Measurements from ENCODE around the gene FOXI1. TPM values are rescaled to one million over a fixed set of nuclear protein-coding genes. Genes with fewer than 3 reads are reported as not detected.

The FOXI1 gene
- total RNA-seq, 1 donor from 2014 or later, result not detected

DNA sequence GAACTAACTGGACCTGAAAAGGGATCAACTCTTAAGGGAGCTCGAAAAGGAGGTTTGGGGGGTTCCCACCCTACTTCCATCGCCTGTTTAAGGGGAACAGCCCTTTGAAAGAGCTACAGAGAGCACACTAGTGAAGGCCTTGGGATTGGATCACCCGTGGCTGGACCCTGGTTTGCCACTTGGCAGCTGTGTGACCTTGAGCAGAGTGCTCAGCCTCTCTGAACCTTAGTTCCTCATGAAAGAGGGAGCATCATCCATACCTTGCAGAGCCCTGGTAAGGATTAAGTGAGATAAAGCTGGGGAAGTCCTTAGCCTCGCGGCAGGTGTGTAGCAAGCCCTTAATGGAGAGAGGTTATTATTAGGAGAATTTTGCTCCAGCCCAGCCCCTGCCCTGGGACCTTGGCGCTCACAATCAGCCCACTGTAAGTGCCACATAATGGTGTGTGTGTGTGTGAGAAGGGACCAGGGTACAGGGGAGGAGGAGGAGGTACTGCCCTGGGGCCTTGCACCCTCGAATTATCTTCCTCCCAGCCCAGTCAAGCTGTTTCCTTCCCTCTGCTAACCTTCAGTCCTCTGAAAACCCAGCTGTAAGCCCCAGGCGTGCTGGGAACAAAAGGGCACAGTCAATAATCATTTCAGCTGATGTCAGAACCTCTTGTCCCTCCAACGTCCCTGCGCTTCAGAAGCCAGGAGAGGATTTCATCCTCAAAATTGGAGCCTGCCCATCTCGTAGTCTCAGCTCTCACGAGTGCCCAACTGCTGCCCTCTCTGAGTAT is 42.9 kb downstream of the FOXI1 start:
- Histone ChIP-seq H3K9me3 (no peaks in the 10 kb centered on the region), H3K27me3 (no peaks in the 10 kb centered on the region), H3K27ac (no peak overlapping the region), H3K4me3 (no peak overlapping the region), H3K36me3 (no peaks in the 10 kb centered on the region), H3K4me1 (peaks cover 13% of the 10 kb centered on the region)
- TF ChIP-seq, protein P1, sequence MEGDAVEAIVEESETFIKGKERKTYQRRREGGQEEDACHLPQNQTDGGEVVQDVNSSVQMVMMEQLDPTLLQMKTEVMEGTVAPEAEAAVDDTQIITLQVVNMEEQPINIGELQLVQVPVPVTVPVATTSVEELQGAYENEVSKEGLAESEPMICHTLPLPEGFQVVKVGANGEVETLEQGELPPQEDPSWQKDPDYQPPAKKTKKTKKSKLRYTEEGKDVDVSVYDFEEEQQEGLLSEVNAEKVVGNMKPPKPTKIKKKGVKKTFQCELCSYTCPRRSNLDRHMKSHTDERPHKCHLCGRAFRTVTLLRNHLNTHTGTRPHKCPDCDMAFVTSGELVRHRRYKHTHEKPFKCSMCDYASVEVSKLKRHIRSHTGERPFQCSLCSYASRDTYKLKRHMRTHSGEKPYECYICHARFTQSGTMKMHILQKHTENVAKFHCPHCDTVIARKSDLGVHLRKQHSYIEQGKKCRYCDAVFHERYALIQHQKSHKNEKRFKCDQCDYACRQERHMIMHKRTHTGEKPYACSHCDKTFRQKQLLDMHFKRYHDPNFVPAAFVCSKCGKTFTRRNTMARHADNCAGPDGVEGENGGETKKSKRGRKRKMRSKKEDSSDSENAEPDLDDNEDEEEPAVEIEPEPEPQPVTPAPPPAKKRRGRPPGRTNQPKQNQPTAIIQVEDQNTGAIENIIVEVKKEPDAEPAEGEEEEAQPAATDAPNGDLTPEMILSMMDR (IDR thresholded peaks at IDR 0.05), result no peak
- DNase-seq (no peak), ATAC-seq (no peak)
- intact Hi-C loops (cut with DNase I), result no loop called here

DNA sequence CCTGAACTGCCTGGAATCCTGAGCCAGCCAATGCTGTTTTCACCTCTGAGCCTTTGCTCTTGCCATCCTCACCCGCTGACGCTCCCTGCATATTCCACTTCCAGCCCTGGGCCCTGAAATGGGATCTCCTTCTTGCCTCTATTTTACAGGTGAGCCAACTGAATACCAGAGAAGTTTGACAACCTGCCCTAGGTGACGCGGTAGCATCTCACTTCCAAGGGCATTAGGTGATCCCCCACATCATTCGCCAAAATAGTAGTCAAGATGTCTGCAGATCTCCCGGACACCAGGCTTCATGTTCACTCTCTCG is 43.5 kb downstream of the FOXI1 start:
- ATAC-seq, result no peak
- H3K4me1 ChIP-seq, result peaks cover 13% of the 10 kb centered on the region
- no peak overlapping the region for H3K27ac ChIP-seq
- DNase-seq, result no peak
- no peak overlapping the region for H3K4me3 ChIP-seq
- TF ChIP-seq, protein P1 (IDR thresholded peaks at IDR 0.05), result no peak
- H3K9me3 ChIP-seq, result no peaks in the 10 kb centered on the region
- H3K36me3 ChIP-seq, result no peaks in the 10 kb centered on the region
- H3K27me3 ChIP-seq, result no peaks in the 10 kb centered on the region
- intact Hi-C loops (cut with DNase I), result no loop called here

DNA sequence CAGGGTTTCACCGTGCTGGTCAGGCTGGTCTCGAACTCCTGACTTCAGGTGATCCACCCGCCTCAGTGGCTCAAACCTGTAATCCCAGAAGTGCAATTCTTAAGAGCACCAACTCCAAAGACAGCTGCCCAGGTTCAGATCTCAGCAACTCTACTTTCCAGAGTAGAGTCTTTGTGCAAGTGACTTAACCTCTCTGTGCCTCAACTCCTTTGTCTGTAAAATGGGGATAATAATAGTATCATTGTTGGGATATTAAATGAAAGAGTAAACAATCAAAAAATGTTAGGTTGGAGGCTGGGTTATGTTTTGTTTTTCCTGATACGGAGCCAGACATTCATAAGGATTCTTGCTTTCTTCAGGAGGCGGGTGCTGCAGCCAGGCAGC is 45.0 kb downstream of the FOXI1 start:
- peaks cover 13% of the 10 kb centered on the region for H3K4me1 ChIP-seq
- H3K27ac ChIP-seq, result no peak overlapping the region
- TF ChIP-seq, protein P1 (IDR thresholded peaks at IDR 0.05), result no peak
- DNase-seq, result no peak
- no peaks in the 10 kb centered on the region for H3K27me3 ChIP-seq
- no peak overlapping the region for H3K4me3 ChIP-seq
- no peak for ATAC-seq
- no peaks in the 10 kb centered on the region for H3K9me3 ChIP-seq
- no peaks in the 10 kb centered on the region for H3K36me3 ChIP-seq
- intact Hi-C loops (cut with DNase I), result no loop called here

DNA sequence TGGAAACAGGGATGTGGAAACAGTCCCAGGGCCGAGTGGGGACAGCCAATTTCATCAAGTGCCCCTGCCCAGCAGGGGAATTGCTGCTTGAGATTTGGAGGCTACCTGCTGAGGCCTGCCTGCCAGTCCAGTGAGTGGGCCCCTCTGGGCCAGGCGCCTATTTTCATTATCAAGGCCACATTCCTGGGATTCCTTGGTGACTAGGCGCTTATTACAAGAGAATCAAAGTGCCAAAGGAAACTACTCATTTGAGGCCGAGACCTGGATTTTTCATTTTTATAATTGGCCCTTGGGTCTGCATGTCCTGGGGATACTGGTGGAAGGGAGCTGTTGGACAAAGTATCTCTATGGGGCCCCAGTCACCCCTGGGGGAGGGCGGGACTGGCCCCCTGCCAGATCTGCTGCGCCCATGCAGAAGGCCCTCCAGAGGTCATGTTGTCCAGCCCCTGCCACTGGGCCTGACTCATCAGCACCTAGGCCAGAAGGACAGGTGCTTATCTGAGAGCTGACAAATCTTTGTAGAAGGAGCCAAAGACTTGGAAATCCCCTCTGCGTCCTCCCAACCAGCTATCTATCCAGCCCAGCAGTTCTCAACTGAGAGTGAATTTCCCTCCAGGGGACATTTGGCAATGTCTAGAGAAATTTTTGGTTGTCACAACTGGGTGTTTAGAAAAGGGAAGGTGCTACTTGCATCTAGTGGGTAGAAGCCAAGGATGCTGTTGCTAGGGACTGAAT is 45.6 kb downstream of the FOXI1 start:
- intact Hi-C loops (cut with DNase I), result no loop called here
- H3K27me3 ChIP-seq, result no peaks in the 10 kb centered on the region
- no peak overlapping the region for H3K4me3 ChIP-seq
- ATAC-seq, result peak; percentile 89
- H3K27ac ChIP-seq, result peak overlapping the region; percentile 49
- no peaks in the 10 kb centered on the region for H3K36me3 ChIP-seq
- TF ChIP-seq, protein P1 (IDR thresholded peaks at IDR 0.05), result no peak
- H3K4me1 ChIP-seq, result peaks cover 13% of the 10 kb centered on the region
- H3K9me3 ChIP-seq, result no peaks in the 10 kb centered on the region
- peak; percentile 85 for DNase-seq

DNA sequence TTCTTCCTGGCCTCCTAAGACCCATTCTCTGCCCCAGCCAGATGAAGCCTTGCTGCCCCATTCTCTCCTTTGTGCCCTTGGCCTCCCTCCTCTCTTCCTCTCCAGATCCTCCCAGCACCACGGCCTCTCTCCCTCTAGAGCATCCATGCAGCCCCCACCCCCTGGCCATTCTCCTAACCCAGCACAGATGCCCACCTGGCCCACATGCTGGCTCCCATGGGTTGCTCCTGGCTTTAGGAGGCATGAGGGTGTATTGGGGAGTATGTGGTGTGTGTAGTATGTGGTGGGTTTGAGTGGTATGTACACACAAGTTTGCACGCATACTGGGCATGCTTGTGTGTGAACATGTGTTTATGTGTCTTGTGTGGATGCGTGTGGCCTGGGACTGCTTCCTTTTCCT is 47.1 kb downstream of the FOXI1 start:
- Histone ChIP-seq H3K9me3 (no peaks in the 10 kb centered on the region), H3K4me1 (peaks cover 13% of the 10 kb centered on the region), H3K27ac (no peak overlapping the region), H3K27me3 (no peaks in the 10 kb centered on the region), H3K4me3 (no peak overlapping the region), H3K36me3 (no peaks in the 10 kb centered on the region)
- intact Hi-C loops (cut with DNase I), result no loop called here
- no peak for DNase-seq
- TF ChIP-seq, protein P1 (IDR thresholded peaks at IDR 0.05), result no peak
- no peak for ATAC-seq

All from upper lobe of right lung (tissue), 1 donor.